Suprapubic skin (tissue), 4 donors: ENCODE measurements around the gene ATP5ME. TPM values are rescaled to one million over a fixed set of nuclear protein-coding genes. Genes with fewer than 3 reads are reported as not detected.

Experiments used
- DNase-seq, 2 donors: peaks; one replicate each; pipeline ENCODE4 v3.0.0-alpha.2; 2019; ENCODE audit warnings: low spot score in 2 of 2
- H3K27ac ChIP-seq: fragments of 200-600 bp; sonication (generic); one replicate; pipeline ENCODE4 v1.5.1; 2019
- H3K27me3 ChIP-seq: fragments of 200-600 bp; sonication (generic); one replicate; pipeline ENCODE4 v1.5.1; 2019
- H3K36me3 ChIP-seq: fragments of 200-600 bp; sonication (generic); one replicate; pipeline ENCODE4 v1.5.1; 2019
- H3K4me1 ChIP-seq: fragments of 200-600 bp; sonication (generic); one replicate; pipeline ENCODE4 v1.5.1; 2019
- H3K4me3 ChIP-seq: fragments of 200-600 bp; sonication (generic); one replicate; pipeline ENCODE4 v1.5.1; 2019; ENCODE audit warnings: mild to moderate bottlenecking
- H3K9me3 ChIP-seq: fragments of 200-600 bp; sonication (generic); one replicate; pipeline ENCODE4 v1.5.1; 2019
- EP300 ChIP-seq: sonication (generic); formaldehyde crosslinking; IDR thresholded peaks from one replicate; pipeline ENCODE4 v1.6.1; 2017; ENCODE audit warnings: antibody characterized with exemption
- POLR2A ChIP-seq, 2 donors: fragments of 450-650 bp; IDR thresholded peaks; one replicate each; pipeline ENCODE4 v1.6.1; 2017; ENCODE audit warnings: antibody characterized with exemption in 2 of 2, mild to moderate bottlenecking in 2 of 2, moderate library complexity in 2 of 2
- POLR2AphosphoS5 ChIP-seq, 3 donors: sonication (generic); formaldehyde crosslinking; IDR thresholded peaks; one replicate each; pipeline ENCODE4 v1.6.1; 2017; ENCODE audit warnings: antibody characterized with exemption in 3 of 3
- WGBS: methylation state at CpG from one replicate; pipeline ENCODE4 v1.1.5; 2018; 5-methylcytosine and 5-hydroxymethylcytosine counted together
- total RNA-seq, 4 donors: library from RNA; depleted of rRNA; stranded (reverse); fragments of >200 nt; gene quantifications; one replicate each; pipeline ENCODE4 v1.1.0, GENCODE V29; 2016
- TF ChIP-seq, protein P1 (sequence below), 2 donors: fragments of 200-600 bp in 1 of 2; fragments of 450-650 bp in 1 of 2; sonication (generic) in 1 of 2; IDR thresholded peaks; one replicate each; pipeline ENCODE4 v1.5.1; 2016 to 2019; ENCODE audit warnings: antibody characterized with exemption in 2 of 2, mild to moderate bottlenecking in 1 of 2, moderate library complexity in 1 of 2

Gene ATP5ME
- total RNA-seq, 4 donors from 2014 or later = 60.2 to 167 (median 102) TPM

DNA sequence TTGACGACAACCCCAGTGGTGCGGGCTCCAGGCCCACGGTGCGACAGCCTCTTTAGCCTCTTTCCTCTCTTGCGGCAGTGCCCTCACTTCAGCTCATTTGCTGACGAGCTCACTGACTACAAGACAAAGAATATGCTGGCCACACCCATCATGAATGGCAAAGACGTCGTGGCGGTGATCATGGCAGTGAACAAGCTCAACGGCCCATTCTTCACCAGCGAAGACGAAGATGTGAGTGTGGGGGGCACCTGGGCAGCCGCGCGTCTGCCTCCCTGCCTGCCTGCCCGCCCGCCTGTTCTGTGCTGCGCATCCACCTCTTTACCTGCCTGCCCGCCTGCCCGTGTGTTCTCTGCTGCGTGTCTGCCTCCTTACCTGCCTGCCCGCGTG, 39.5 kb downstream of the ATP5ME start:
- Histone ChIP-seq H3K36me3 (no peaks in the 10 kb centered on the region), H3K27ac (no peak overlapping the region), H3K4me3 (no peak overlapping the region), H3K4me1 (no peaks in the 10 kb centered on the region), H3K27me3 (peaks cover 44% of the 10 kb centered on the region), H3K9me3 (no peaks in the 10 kb centered on the region)
- peak in 1 of 2 donors; percentile 24 for DNase-seq
- TF ChIP-seq EP300 (no peak), POLR2AphosphoS5 (IDR thresholded peaks at IDR 0.05) (no peak), POLR2A (IDR thresholded peaks at IDR 0.05) (no peak)
- TF ChIP-seq, protein P1, sequence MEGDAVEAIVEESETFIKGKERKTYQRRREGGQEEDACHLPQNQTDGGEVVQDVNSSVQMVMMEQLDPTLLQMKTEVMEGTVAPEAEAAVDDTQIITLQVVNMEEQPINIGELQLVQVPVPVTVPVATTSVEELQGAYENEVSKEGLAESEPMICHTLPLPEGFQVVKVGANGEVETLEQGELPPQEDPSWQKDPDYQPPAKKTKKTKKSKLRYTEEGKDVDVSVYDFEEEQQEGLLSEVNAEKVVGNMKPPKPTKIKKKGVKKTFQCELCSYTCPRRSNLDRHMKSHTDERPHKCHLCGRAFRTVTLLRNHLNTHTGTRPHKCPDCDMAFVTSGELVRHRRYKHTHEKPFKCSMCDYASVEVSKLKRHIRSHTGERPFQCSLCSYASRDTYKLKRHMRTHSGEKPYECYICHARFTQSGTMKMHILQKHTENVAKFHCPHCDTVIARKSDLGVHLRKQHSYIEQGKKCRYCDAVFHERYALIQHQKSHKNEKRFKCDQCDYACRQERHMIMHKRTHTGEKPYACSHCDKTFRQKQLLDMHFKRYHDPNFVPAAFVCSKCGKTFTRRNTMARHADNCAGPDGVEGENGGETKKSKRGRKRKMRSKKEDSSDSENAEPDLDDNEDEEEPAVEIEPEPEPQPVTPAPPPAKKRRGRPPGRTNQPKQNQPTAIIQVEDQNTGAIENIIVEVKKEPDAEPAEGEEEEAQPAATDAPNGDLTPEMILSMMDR (IDR thresholded peaks at IDR 0.05) = no peak
- whole genome bisulfite sequencing = 83% methylated on average over 21 of the region's 23 CpGs

DNA sequence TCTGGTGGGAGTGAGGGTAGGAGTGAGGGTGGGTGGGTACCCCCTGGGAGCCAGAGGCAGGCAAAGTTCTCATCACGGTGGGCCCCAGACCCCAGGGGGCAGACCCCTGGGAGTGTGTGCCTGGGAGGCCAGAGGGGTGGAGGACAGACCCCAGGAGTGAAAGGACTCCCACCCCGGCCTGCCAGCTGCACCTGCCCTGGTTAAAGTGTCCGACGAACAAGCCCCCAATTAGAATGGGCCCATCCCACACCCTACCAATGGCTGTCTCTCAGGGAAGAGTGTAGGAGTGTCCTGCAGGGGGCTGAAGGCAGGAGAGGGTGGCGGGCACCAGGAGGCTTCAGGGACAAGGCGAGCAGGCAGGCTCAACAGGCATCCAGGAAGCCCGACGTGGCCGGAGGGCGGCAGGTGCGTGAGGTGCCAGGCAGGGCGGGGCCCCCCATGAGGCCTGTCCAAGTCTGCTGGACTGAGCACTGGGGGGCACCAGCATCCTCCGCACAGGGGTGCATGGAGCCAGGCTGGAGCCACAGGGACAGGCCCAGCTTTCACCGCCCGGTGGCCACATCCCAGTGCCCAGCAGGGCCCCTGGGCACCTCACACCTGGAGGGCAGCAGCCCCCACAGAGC, 40.0 kb downstream of the ATP5ME start:
- no peak overlapping the region for H3K4me3 ChIP-seq
- peak in 1 of 2 donors; percentile 48 for DNase-seq
- peaks cover 42% of the 10 kb centered on the region for H3K27me3 ChIP-seq
- WGBS = 40% methylated on average over 6 of the region's 15 CpGs
- no peaks in the 10 kb centered on the region for H3K9me3 ChIP-seq
- no peaks in the 10 kb centered on the region for H3K36me3 ChIP-seq
- no peak for TF ChIP-seq POLR2AphosphoS5 (IDR thresholded peaks at IDR 0.05)
- TF ChIP-seq, protein P1 (IDR thresholded peaks at IDR 0.05) = no peak
- no peak for TF ChIP-seq EP300
- TF ChIP-seq POLR2A (IDR thresholded peaks at IDR 0.05) = no peak
- H3K27ac ChIP-seq = no peak overlapping the region
- H3K4me1 ChIP-seq = no peaks in the 10 kb centered on the region

DNA sequence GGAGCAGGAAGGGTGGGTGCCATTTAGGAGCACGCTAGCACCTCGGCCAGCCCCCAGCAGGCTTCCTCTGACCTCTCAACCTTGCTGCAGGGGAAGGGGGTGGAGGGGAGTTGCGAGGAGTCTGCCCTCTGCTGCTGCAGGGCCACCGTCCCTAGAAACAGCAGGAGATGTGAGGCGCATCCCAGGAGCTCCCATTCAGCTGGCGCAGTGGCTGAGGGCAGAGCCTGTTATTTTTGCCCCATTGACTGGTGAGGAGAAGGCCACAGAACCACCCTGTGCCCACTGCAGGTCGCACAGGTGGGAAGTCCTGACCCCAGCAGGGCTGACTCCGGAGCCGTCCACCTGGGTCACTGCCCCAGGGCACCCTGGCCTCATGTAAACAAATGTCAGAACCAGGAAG, 40.7 kb downstream of the ATP5ME start:
- TF ChIP-seq POLR2AphosphoS5 (IDR thresholded peaks at IDR 0.05) = no peak
- TF ChIP-seq POLR2A (IDR thresholded peaks at IDR 0.05) = no peak
- TF ChIP-seq, protein P1 (IDR thresholded peaks at IDR 0.05) = no peak
- TF ChIP-seq EP300 = no peak
- 57% methylated on average over 6 of the region's 9 CpGs for WGBS
- H3K27ac ChIP-seq = no peak overlapping the region

DNA sequence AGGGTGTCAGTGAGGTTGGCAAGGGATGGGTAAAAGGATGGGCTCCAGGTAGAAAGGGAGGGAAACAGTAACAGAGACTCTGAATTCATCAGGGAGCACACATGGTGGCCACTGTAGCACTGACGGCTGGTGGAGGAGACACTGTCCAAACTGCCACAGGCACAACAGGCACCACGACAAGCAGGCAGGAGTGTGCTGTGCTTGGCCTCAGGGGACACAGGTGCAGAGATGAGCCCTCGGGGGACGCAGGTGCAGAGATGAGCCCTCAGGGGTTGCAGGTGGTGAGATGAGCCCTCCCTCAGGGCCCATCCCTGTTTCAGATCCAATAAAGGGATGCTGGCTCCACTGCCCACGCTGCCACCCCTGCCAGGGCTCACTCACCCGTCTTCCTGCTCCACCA, 41.1 kb downstream of the ATP5ME start:
- Histone ChIP-seq H3K4me1 (no peaks in the 10 kb centered on the region), H3K27me3 (peaks cover 42% of the 10 kb centered on the region), H3K27ac (no peak overlapping the region), H3K36me3 (no peaks in the 10 kb centered on the region), H3K9me3 (no peaks in the 10 kb centered on the region), H3K4me3 (no peak overlapping the region)
- peak in 1 of 2 donors; percentile 35 for DNase-seq
- 64% methylated on average over 6 of the region's 6 CpGs for WGBS
- TF ChIP-seq EP300 (no peak), POLR2AphosphoS5 (IDR thresholded peaks at IDR 0.05) (no peak), POLR2A (IDR thresholded peaks at IDR 0.05) (no peak)
- TF ChIP-seq, protein P1 (IDR thresholded peaks at IDR 0.05) = no peak

More for the DNA sequence above, 40.7 kb downstream of the ATP5ME start:
- Histone ChIP-seq H3K36me3 (no peaks in the 10 kb centered on the region), H3K4me3 (no peak overlapping the region), H3K9me3 (no peaks in the 10 kb centered on the region), H3K27me3 (peaks cover 39% of the 10 kb centered on the region), H3K4me1 (no peaks in the 10 kb centered on the region)
- DNase-seq = peak in 1 of 2 donors; percentile 55

DNA sequence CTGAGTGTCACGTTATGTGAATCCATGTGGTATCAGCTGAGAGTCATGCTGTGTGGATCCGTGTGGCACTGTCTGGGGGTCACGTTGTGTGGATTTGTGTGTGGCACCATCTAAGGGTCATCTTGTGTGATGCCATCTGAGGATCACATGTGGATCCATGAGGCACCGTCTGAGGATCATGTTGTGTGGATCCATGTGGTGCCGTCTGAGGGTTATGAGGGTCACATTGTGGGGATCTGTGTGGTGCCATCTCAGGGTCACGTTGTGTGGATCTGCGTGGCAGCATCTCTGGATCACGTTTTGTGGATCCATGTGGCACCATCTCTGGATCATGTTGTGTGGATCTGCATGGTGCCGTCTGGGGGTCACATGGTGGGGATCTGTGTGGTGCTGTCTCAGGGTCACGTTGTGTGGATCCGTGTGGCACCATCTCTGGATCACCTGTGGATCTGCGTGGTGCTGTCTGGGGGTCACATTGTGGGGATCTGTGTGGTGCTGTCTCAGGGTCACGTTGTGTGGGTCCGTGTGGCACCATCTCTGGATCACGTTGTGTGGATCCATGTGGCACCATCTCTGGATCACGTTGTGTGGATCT, 41.8 kb downstream of the ATP5ME start:
- H3K36me3 ChIP-seq = no peaks in the 10 kb centered on the region
- H3K4me1 ChIP-seq = no peaks in the 10 kb centered on the region
- TF ChIP-seq POLR2AphosphoS5 (IDR thresholded peaks at IDR 0.05) (no peak), POLR2A (IDR thresholded peaks at IDR 0.05) (no peak), EP300 (no peak)
- TF ChIP-seq, protein P1 (IDR thresholded peaks at IDR 0.05) = no peak
- H3K27me3 ChIP-seq = peaks cover 38% of the 10 kb centered on the region
- H3K9me3 ChIP-seq = no peaks in the 10 kb centered on the region
- no peak overlapping the region for H3K4me3 ChIP-seq
- H3K27ac ChIP-seq = no peak overlapping the region
- DNase-seq = peak in 1 of 2 donors; percentile 28
- WGBS = 84% methylated on average over 4 of the region's 16 CpGs
